ENCODE results near the gene NDRG4.

DNA sequence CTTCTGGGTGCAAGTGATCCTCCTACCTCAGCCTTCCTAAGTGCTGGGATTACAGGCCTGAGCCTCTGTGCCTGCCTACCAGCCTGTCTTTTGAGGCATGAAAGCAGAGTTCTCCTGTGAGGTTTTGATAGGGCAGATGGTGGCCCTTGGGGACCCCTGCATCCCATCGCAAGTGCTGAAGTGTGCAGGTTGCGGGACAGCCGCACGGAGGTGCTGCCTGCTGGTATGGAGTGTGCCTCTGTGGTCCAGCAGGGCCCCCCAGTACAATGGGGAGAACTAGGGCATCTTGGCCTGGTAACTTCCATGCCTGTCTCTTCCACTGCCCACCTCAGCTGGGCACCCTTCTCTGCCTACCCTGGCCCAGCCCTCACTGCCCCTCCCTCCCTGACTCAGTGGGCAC is 9.9 kb upstream of the NDRG4 start:
- TF ChIP-seq POLR2AphosphoS5 (IDR thresholded peaks at IDR 0.05; ENCODE audit: insufficient read depth, low read depth, low read length) = no peak
- no peak for TF ChIP-seq CTCF (IDR thresholded peaks at IDR 0.05; ENCODE audit: extremely low read depth in 1 of 2, insufficient read depth in 1 of 2, low read depth in 1 of 2, low read length in 2 of 2)

All from endothelial cell of umbilical vein (primary cell).